GM12878 (cell line): ENCODE data around the gene PANX2. TPM values are rescaled to one million over a fixed set of nuclear protein-coding genes. Genes with fewer than 3 reads are reported as not detected.

Experiments
- ATF7 ChIP-seq: fragments of 450-650 bp; IDR thresholded peaks from 2 replicates; pipeline ENCODE4 v1.6.1; 2016; ENCODE audit warnings: low read depth, mild to moderate bottlenecking
- CHD4 ChIP-seq: fragments of 200-600 bp; sonication (generic); IDR thresholded peaks from 2 replicates; pipeline ENCODE4 v1.6.1; 2016; ENCODE audit warnings: mild to moderate bottlenecking
- CREB1 ChIP-seq: IDR thresholded peaks from 2 replicates; pipeline ENCODE4 v1.6.1; 2012; ENCODE audit warnings: low read depth, mild to moderate bottlenecking, inconsistent platforms
- CREM ChIP-seq: IDR thresholded peaks from 2 replicates; pipeline ENCODE4 v1.6.1; 2014; ENCODE audit warnings: antibody characterized with exemption, low read depth
- EP300 ChIP-seq, 2 experiments: fragments of 150-350 bp in 1 of 2; IDR thresholded peaks; 2 replicates each; pipeline ENCODE4 v1.6.1; 2011 to 2012; ENCODE audit warnings: low read depth in 2 of 2, low read length in 2 of 2, borderline replicate concordance in 1 of 2, improper control_type of control experiment in 1 of 2, inconsistent platforms in 1 of 2; ENCODE audit not compliant: control insufficient read depth in 1 of 2
- FOS ChIP-seq: IDR thresholded peaks from 3 replicates; pipeline ENCODE4 v1.6.1; 2011; ENCODE audit warnings: borderline replicate concordance; ENCODE audit not compliant: insufficient read length; ENCODE audit errors: extremely low read depth
- HDAC6 ChIP-seq: fragments of 200-600 bp; sonication (generic); IDR thresholded peaks from one replicate; pipeline ENCODE4 v1.8.0; 2017; ENCODE audit warnings: antibody characterized with exemption; ENCODE audit not compliant: unreplicated experiment
- HDGF ChIP-seq: fragments of 450-650 bp; IDR thresholded peaks from 2 replicates; pipeline ENCODE4 v1.6.1; 2016; ENCODE audit warnings: antibody characterized with exemption
- MAX ChIP-seq: IDR thresholded peaks from 2 replicates; pipeline ENCODE4 v1.6.1; 2012; ENCODE audit warnings: low read depth, low read length, improper control_type of control experiment
- MXI1 ChIP-seq: fragments of 150-350 bp; IDR thresholded peaks from 2 replicates; pipeline ENCODE4 v1.6.1; 2011; ENCODE audit warnings: low read depth, mild to moderate bottlenecking, inconsistent platforms, low read length, improper control_type of control experiment
- NFXL1 ChIP-seq: fragments of 450-650 bp; IDR thresholded peaks from 2 replicates; pipeline ENCODE4 v1.6.1; 2017; ENCODE audit warnings: antibody characterized with exemption, mild to moderate bottlenecking, borderline replicate concordance
- POLR2AphosphoS2 ChIP-seq: IDR thresholded peaks from 2 replicates; pipeline ENCODE4 v1.6.1; 2011; ENCODE audit warnings: low read depth, mild to moderate bottlenecking, low read length, improper control_type of control experiment, moderate library complexity
- RAD51 ChIP-seq: fragments of 450-650 bp; IDR thresholded peaks from 2 replicates; pipeline ENCODE4 v1.6.1; 2016; ENCODE audit warnings: moderate library complexity, mild to moderate bottlenecking, inconsistent platforms
- SIN3A ChIP-seq: IDR thresholded peaks from 2 replicates; pipeline ENCODE4 v1.6.1; 2012; ENCODE audit warnings: low read depth, low read length, improper control_type of control experiment
- SMC3 ChIP-seq: IDR thresholded peaks from 2 replicates; pipeline ENCODE4 v1.6.1; 2011; ENCODE audit warnings: low read length, improper control_type of control experiment, borderline replicate concordance
- SUPT20H ChIP-seq: IDR thresholded peaks from 2 replicates; pipeline ENCODE4 v1.6.1; 2011; ENCODE audit warnings: low read depth, mild to moderate bottlenecking, low read length, moderate library complexity, borderline replicate concordance; ENCODE audit not compliant: control insufficient read depth
- WRNIP1 ChIP-seq: IDR thresholded peaks from 2 replicates; pipeline ENCODE4 v1.6.1; 2011; ENCODE audit warnings: low read depth, low read length, improper control_type of control experiment, borderline replicate concordance
- polyA plus RNA-seq, 11 experiments: library from polyadenylated mRNA; depleted of rRNA in 4 of 11; unstranded in 6 of 11; stranded (reverse) in 5 of 11; fragments of >200 nt; fragmentation: Nextera tagmentation in 4 of 11; fragmentation: Illumina TruSeq in 1 of 11; extraction: Ambion mirVana in 4 of 11; extraction: Trizol in 1 of 11; gene quantifications; 1 replicate in 1 of 11; 2 replicates in 10 of 11; pipeline versions ENCODE4 v1.2.1 to v1.2.3, GENCODE V29; 2011 to 2016; ENCODE audit warnings: inconsistent platforms in 2 of 11, missing spikeins in 2 of 11, low read depth in 1 of 11
- total RNA-seq, 4 experiments: library from RNA; depleted of rRNA in 3 of 4; stranded (reverse); fragments of >200 nt in 3 of 4; fragmentation: Illumina TruSeq in 1 of 4; extraction: Trizol in 1 of 4; gene quantifications; 2 replicates each; pipeline versions ENCODE4 v1.2.1 to v1.2.3, GENCODE V29; 2013 to 2021
- TF ChIP-seq, protein P1 (sequence below): fragments of 450-650 bp; conservative IDR thresholded peaks from 2 replicates; pipeline ENCODE4 v1.6.1; 2017; ENCODE audit warnings: mild to moderate bottlenecking, moderate library complexity
- TF ChIP-seq, protein P2 (sequence below): fragments of 450-650 bp; IDR thresholded peaks from 2 replicates; pipeline ENCODE4 v1.6.1; 2017; ENCODE audit warnings: mild to moderate bottlenecking
- TF ChIP-seq, protein P3 (sequence below): IDR thresholded peaks from 2 replicates; pipeline ENCODE4 v1.6.1; 2011; ENCODE audit warnings: mild to moderate bottlenecking, low read depth, low read length, moderate library complexity; ENCODE audit not compliant: insufficient replicate concordance
- TF ChIP-seq, protein P4 (sequence below): fragments of 450-650 bp; IDR thresholded peaks from 2 replicates; pipeline ENCODE4 v1.6.1; 2016; ENCODE audit warnings: mild to moderate bottlenecking

PANX2 gene
- total and polyA plus RNA-seq, 10 of the 15 experiments (the other 5 are each of a cell fraction or from before 2014, with no cell fraction given) = 0.04 to 0.44 (median 0.17) TPM; not detected in 5

DNA sequence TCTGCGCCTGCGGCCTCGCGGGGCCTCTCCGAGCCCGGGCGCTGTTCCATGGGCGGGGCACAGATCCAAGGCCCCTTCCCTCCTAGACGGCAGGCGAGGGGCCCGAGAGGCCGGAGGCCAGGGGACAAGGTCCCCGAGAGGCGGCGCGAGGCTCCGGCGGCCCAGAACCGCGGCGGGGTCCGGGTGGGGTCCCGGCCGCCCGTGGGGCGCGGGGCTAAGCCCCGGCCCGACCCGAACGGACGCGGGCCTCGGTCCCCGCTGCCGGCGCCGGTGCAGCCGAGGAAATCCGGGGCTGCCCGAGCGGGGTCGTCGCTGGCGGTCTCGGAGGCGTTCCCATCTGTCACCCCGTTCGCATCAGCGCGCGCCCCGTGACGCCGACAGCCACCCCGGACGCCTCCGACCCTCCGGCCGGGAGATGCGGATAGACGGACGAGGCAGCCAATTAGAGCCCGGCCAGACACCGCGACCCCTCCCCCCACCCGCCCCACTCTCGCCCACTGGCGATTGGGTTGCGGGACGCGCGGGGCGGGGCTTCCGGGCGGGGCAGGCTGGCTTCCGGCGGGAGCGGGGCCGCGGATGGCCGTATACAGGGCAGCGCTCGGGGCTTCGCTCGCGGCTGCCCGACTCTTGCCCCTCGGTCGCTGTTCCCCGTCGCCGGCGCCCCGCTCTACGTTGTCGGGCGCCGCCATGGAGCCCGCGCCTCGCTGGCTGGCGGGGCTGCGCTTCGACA is 30.1 kb downstream of the PANX2 start, which contains the start of gene SELENOO (continued):
- no peak for TF ChIP-seq FOS
- no peak for TF ChIP-seq RAD51
- TF ChIP-seq SIN3A = peak; percentile 70; the same call in 1 of the 2 replicates
- TF ChIP-seq CHD4 = no peak
- TF ChIP-seq, protein P1, sequence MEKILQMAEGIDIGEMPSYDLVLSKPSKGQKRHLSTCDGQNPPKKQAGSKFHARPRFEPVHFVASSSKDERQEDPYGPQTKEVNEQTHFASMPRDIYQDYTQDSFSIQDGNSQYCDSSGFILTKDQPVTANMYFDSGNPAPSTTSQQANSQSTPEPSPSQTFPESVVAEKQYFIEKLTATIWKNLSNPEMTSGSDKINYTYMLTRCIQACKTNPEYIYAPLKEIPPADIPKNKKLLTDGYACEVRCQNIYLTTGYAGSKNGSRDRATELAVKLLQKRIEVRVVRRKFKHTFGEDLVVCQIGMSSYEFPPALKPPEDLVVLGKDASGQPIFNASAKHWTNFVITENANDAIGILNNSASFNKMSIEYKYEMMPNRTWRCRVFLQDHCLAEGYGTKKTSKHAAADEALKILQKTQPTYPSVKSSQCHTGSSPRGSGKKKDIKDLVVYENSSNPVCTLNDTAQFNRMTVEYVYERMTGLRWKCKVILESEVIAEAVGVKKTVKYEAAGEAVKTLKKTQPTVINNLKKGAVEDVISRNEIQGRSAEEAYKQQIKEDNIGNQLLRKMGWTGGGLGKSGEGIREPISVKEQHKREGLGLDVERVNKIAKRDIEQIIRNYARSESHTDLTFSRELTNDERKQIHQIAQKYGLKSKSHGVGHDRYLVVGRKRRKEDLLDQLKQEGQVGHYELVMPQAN = peak; percentile 67
- TF ChIP-seq HDAC6 = no peak
- TF ChIP-seq, protein P2, sequence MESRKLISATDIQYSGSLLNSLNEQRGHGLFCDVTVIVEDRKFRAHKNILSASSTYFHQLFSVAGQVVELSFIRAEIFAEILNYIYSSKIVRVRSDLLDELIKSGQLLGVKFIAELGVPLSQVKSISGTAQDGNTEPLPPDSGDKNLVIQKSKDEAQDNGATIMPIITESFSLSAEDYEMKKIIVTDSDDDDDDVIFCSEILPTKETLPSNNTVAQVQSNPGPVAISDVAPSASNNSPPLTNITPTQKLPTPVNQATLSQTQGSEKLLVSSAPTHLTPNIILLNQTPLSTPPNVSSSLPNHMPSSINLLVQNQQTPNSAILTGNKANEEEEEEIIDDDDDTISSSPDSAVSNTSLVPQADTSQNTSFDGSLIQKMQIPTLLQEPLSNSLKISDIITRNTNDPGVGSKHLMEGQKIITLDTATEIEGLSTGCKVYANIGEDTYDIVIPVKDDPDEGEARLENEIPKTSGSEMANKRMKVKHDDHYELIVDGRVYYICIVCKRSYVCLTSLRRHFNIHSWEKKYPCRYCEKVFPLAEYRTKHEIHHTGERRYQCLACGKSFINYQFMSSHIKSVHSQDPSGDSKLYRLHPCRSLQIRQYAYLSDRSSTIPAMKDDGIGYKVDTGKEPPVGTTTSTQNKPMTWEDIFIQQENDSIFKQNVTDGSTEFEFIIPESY = no peak
- no peak for TF ChIP-seq MAX
- no peak for TF ChIP-seq ATF7
- TF ChIP-seq WRNIP1 = no peak
- TF ChIP-seq, protein P3, sequence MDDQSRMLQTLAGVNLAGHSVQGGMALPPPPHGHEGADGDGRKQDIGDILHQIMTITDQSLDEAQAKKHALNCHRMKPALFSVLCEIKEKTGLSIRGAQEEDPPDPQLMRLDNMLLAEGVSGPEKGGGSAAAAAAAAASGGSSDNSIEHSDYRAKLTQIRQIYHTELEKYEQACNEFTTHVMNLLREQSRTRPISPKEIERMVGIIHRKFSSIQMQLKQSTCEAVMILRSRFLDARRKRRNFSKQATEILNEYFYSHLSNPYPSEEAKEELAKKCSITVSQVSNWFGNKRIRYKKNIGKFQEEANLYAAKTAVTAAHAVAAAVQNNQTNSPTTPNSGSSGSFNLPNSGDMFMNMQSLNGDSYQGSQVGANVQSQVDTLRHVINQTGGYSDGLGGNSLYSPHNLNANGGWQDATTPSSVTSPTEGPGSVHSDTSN = peak; percentile 94
- TF ChIP-seq SUPT20H = no peak
- no peak for TF ChIP-seq NFXL1
- TF ChIP-seq, protein P4, sequence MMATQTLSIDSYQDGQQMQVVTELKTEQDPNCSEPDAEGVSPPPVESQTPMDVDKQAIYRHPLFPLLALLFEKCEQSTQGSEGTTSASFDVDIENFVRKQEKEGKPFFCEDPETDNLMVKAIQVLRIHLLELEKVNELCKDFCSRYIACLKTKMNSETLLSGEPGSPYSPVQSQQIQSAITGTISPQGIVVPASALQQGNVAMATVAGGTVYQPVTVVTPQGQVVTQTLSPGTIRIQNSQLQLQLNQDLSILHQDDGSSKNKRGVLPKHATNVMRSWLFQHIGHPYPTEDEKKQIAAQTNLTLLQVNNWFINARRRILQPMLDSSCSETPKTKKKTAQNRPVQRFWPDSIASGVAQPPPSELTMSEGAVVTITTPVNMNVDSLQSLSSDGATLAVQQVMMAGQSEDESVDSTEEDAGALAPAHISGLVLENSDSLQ = peak; percentile 97
- peak; percentile 28; the same call in 1 of the 2 replicates for TF ChIP-seq MXI1
- peak; percentile 44; the same call in 1 of the 2 replicates for TF ChIP-seq CREM
- no peak for TF ChIP-seq HDGF
- no peak for TF ChIP-seq POLR2AphosphoS2
- TF ChIP-seq CREB1 = peak; percentile 84
- TF ChIP-seq EP300 (IDR thresholded peaks at IDR 0.05; ENCODE audit: borderline replicate concordance in 1 of 2, control insufficient read depth in 1 of 2, low read depth in 2 of 2, low read length in 2 of 2) = no peak
- TF ChIP-seq SMC3 = no peak
